ENCODE measurements around the gene CARS1. TPM values are rescaled to one million over a fixed set of nuclear protein-coding genes. Genes with fewer than 3 reads are reported as not detected.

Gene CARS1
- total and polyA plus RNA-seq, 10 of the 15 experiments (the other 5 are each of a cell fraction or from before 2014, with no cell fraction given): 7.8 to 60.6 (median 45.7) TPM

- no peak for TF ChIP-seq CTCF (IDR thresholded peaks at IDR 0.05 in 2 of 3, conservative IDR thresholded peaks at IDR 0.05 in 1 of 3; ENCODE audit: control insufficient read depth in 2 of 3, extremely low read depth in 1 of 3, insufficient read depth in 1 of 3, low read depth in 3 of 3, low read length in 3 of 3)
Measured at GRCh38 chr11:2968341-2968900, 88.8 kb downstream of the CARS1 start (continued).

- Histone ChIP-seq H3K4me3 (no peak overlapping the region), H3K4me1 (ENCODE audit: control insufficient read depth, insufficient read depth, low read length) (no peaks in the 10 kb centered on the region), H2AFZ (ENCODE audit: control insufficient read depth, low read depth, low read length) (no peak overlapping the region), H3K9ac (ENCODE audit: control insufficient read depth, insufficient read depth, low read length) (no peak overlapping the region), H3K9me3 (replicated peaks; ENCODE audit: control insufficient read depth, insufficient read depth, low read length) (no peaks in the 10 kb centered on the region), H3K4me2 (ENCODE audit: control insufficient read depth, insufficient read depth) (no peak overlapping the region), H3K79me2 (ENCODE audit: control insufficient read depth, insufficient read depth, low read length) (no peaks in the 10 kb centered on the region; the same call in 1 of the 2 replicates), H4K20me1 (ENCODE audit: control insufficient read depth, insufficient read depth) (peaks cover 4% of the 10 kb centered on the region), H3K36me3 (ENCODE audit: control insufficient read depth in 2 of 2, insufficient read depth in 2 of 2, low read length in 1 of 2) (peaks cover 37 to 66% of the 10 kb centered on the region in 2 experiments), H3K27ac (ENCODE audit: control insufficient read depth, insufficient read depth) (no peak overlapping the region), H3K27me3 (replicated peaks in 1 of 2; ENCODE audit: control insufficient read depth in 2 of 2, insufficient read depth in 2 of 2, low read length in 1 of 2) (no peaks in the 10 kb centered on the region)
- ChIA-PET RAD21 (ENCODE audit: unreplicated experiment) (no interaction called here), SMC1A (ENCODE audit: uncharacterized antibody, unreplicated experiment) (no interaction called here), CTCF (no interaction called here), POLR2A (no interaction called here)
- intact Hi-C loops (cut with micrococcal nuclease; ENCODE audit: unreplicated experiment): no loop called here
- TF ChIP-seq ZNF207 (IDR thresholded peaks at IDR 0.05; ENCODE audit: borderline replicate concordance) (no peak), SKIL (IDR thresholded peaks at IDR 0.05; ENCODE audit: low read depth, poor library complexity, severe bottlenecking) (no peak), PBX3 (IDR thresholded peaks at IDR 0.05; ENCODE audit: insufficient replicate concordance, low read depth, low read length) (no peak), EP300 (IDR thresholded peaks at IDR 0.05; ENCODE audit: borderline replicate concordance in 1 of 2, control insufficient read depth in 1 of 2, low read depth in 2 of 2, low read length in 2 of 2) (no peak), ATF3 (IDR thresholded peaks at IDR 0.05; ENCODE audit: borderline replicate concordance, extremely low read depth, low read depth, low read length) (no peak), RFX5 (IDR thresholded peaks at IDR 0.05; ENCODE audit: low read depth, low read length) (no peak), MTA2 (IDR thresholded peaks at IDR 0.05; ENCODE audit: low read depth) (no peak), SIX5 (IDR thresholded peaks at IDR 0.05; ENCODE audit: low read depth, low read length, severe bottlenecking) (no peak), MAX (IDR thresholded peaks at IDR 0.05; ENCODE audit: low read depth, low read length) (no peak)
- WGBS (ENCODE audit: insufficient coverage, insufficient replicate concordance, low lambda C conversion rate, missing lambda C conversion rate): 98% methylated on average over 4 of the region's 4 CpGs
- in situ Hi-C loops (cut with MboI): no loop called here
- FAIRE-seq (no peak), DNase-seq (ENCODE audit: low read depth, low spot score) (no peak), ATAC-seq (no peak)
- no TSS peak for BruUV-seq (replicated peaks)
Measured at GRCh38 chr11:2964782-2965181, 92.4 kb downstream of the CARS1 start.

Measured in GM12878 (cell line).